ENCODE measurements around the gene HPS4. TPM values are rescaled to one million over a fixed set of nuclear protein-coding genes. Genes with fewer than 3 reads are reported as not detected.

HPS4 gene
- total and polyA plus RNA-seq, 3 donors from 2014 or later, result 68.8 to 110 (median 103) TPM

GRCh38 chr22:26436903-26437515 lies 46.6 kb downstream of the HPS4 start:
- TF ChIP-seq POLR2A (IDR thresholded peaks at IDR 0.05) (no peak), CTCF (IDR thresholded peaks at IDR 0.05) (no peak)
- Histone ChIP-seq H3K27me3 (no peaks in the 10 kb centered on the region), H3K36me3 (ENCODE audit: low read depth, missing control alignments) (no peaks in the 10 kb centered on the region), H3K4me3 (no peak overlapping the region), H3K27ac (no peak overlapping the region), H3K4me1 (no peaks in the 10 kb centered on the region), H3K9me3 (no peaks in the 10 kb centered on the region)
- intact Hi-C loops (cut with DNase I; ENCODE audit: low total_unique reads), result no loop called here
- WGBS, 2 donors, result 54 to 74% methylated on average over 11 of the region's 11 CpGs
- no peak for DNase-seq

GRCh38 chr22:26435327-26436093 lies 48.1 kb downstream of the HPS4 start:
- H3K4me1 ChIP-seq, result no peaks in the 10 kb centered on the region
- H3K4me3 ChIP-seq, result no peak overlapping the region
- no peaks in the 10 kb centered on the region for H3K27me3 ChIP-seq
- no peak overlapping the region for H3K27ac ChIP-seq
- no peak for DNase-seq
- 57 to 60% methylated on average over 11 of the region's 11 CpGs for WGBS, 2 donors
- no peaks in the 10 kb centered on the region for H3K36me3 ChIP-seq (ENCODE audit: low read depth, missing control alignments)
- H3K9me3 ChIP-seq, result no peaks in the 10 kb centered on the region
- intact Hi-C loops (cut with DNase I; ENCODE audit: low total_unique reads), result no loop called here
- TF ChIP-seq CTCF (IDR thresholded peaks at IDR 0.05) (no peak), POLR2A (IDR thresholded peaks at IDR 0.05) (no peak)

GRCh38 chr22:26433805-26434204 lies 49.8 kb downstream of the HPS4 start:
- intact Hi-C loops (cut with DNase I; ENCODE audit: low total_unique reads), result no loop called here
- TF ChIP-seq POLR2A (IDR thresholded peaks at IDR 0.05) (no peak), CTCF (IDR thresholded peaks at IDR 0.05) (no peak)
- H3K4me1 ChIP-seq, result peaks cover 4% of the 10 kb centered on the region
- H3K36me3 ChIP-seq (ENCODE audit: low read depth, missing control alignments), result no peaks in the 10 kb centered on the region
- 91 to 96% methylated on average over 18 to 25 of the region's 25 CpGs for WGBS, 2 donors
- no peak for DNase-seq
- H3K27me3 ChIP-seq, result no peaks in the 10 kb centered on the region
- H3K27ac ChIP-seq, result no peak overlapping the region
- no peaks in the 10 kb centered on the region for H3K9me3 ChIP-seq
- no peak overlapping the region for H3K4me3 ChIP-seq

GRCh38 chr22:26432619-26433311 lies 50.8 kb downstream of the HPS4 start:
- Histone ChIP-seq H3K27ac (no peak overlapping the region), H3K4me3 (no peak overlapping the region), H3K9me3 (no peaks in the 10 kb centered on the region), H3K4me1 (peaks cover 4% of the 10 kb centered on the region), H3K27me3 (no peaks in the 10 kb centered on the region), H3K36me3 (ENCODE audit: low read depth, missing control alignments) (no peaks in the 10 kb centered on the region)
- TF ChIP-seq CTCF (IDR thresholded peaks at IDR 0.05) (no peak), POLR2A (IDR thresholded peaks at IDR 0.05) (no peak)
- DNase-seq, result no peak
- 92 to 94% methylated on average over 3 of the region's 3 CpGs for WGBS, 2 donors
- intact Hi-C loops (cut with DNase I; ENCODE audit: low total_unique reads), result no loop called here
